Embryonic facial prominence (tissue), 1 donor: Measurements from ENCODE around the gene TMCO4.

Experiments
- DNase-seq: peaks from one replicate; pipeline ENCODE4 v3.0.0-alpha.2; 2016; ENCODE audit errors: extremely low spot score

TMCO4 gene

GRCh38 chr1:19775831-19776230 is 23.9 kb downstream of the TMCO4 start:
- DNase-seq: no peak

- DNase-seq: no peak
These were observed 24.4 kb downstream of the TMCO4 start for GRCh38 chr1:19775317-19775716.

- no peak for DNase-seq
These were observed 25.4 kb downstream of the TMCO4 start for GRCh38 chr1:19774180-19774785.

GRCh38 chr1:19773485-19773884 is 26.2 kb downstream of the TMCO4 start:
- DNase-seq: no peak

GRCh38 chr1:19772053-19772452 is 27.7 kb downstream of the TMCO4 start:
- no peak for DNase-seq

GRCh38 chr1:19771350-19771749 is 28.4 kb downstream of the TMCO4 start:
- no peak for DNase-seq

- no peak for DNase-seq
These were observed 29.1 kb downstream of the TMCO4 start for GRCh38 chr1:19770436-19771190.

GRCh38 chr1:19769211-19769932 is 30.3 kb downstream of the TMCO4 start:
- DNase-seq: no peak

GRCh38 chr1:19768353-19769210 is 31.1 kb downstream of the TMCO4 start:
- no peak for DNase-seq

GRCh38 chr1:19765623-19766022 is 34.1 kb downstream of the TMCO4 start:
- DNase-seq: no peak

- DNase-seq: no peak
These were observed 34.9 kb downstream of the TMCO4 start for GRCh38 chr1:19764848-19765247.

GRCh38 chr1:19762175-19762779 is 37.4 kb downstream of the TMCO4 start:
- no peak for DNase-seq

- DNase-seq: no peak
These were observed 40.0 kb downstream of the TMCO4 start for GRCh38 chr1:19759740-19760089.

GRCh38 chr1:19758227-19758830 is 41.4 kb downstream of the TMCO4 start:
- DNase-seq: no peak

GRCh38 chr1:19757641-19758040 is 42.1 kb downstream of the TMCO4 start:
- DNase-seq: no peak

GRCh38 chr1:19756480-19756879 is 43.2 kb downstream of the TMCO4 start:
- DNase-seq: no peak

GRCh38 chr1:19754482-19754881 is 45.2 kb downstream of the TMCO4 start:
- no peak for DNase-seq

- DNase-seq: no peak
These were observed 47.5 kb downstream of the TMCO4 start for GRCh38 chr1:19752083-19752696.

GRCh38 chr1:19750882-19751276 is 48.8 kb downstream of the TMCO4 start:
- no peak for DNase-seq

GRCh38 chr1:19750101-19750881 is 49.4 kb downstream of the TMCO4 start:
- DNase-seq: no peak
